GM04504 (cell line): ENCODE data around the gene ZNF101.

Source experiments
- DNase-seq: peaks from one replicate; pipeline ENCODE4 v3.0.0-alpha.2; 2012; ENCODE audit warnings: low read depth

The ZNF101 gene

DNA sequence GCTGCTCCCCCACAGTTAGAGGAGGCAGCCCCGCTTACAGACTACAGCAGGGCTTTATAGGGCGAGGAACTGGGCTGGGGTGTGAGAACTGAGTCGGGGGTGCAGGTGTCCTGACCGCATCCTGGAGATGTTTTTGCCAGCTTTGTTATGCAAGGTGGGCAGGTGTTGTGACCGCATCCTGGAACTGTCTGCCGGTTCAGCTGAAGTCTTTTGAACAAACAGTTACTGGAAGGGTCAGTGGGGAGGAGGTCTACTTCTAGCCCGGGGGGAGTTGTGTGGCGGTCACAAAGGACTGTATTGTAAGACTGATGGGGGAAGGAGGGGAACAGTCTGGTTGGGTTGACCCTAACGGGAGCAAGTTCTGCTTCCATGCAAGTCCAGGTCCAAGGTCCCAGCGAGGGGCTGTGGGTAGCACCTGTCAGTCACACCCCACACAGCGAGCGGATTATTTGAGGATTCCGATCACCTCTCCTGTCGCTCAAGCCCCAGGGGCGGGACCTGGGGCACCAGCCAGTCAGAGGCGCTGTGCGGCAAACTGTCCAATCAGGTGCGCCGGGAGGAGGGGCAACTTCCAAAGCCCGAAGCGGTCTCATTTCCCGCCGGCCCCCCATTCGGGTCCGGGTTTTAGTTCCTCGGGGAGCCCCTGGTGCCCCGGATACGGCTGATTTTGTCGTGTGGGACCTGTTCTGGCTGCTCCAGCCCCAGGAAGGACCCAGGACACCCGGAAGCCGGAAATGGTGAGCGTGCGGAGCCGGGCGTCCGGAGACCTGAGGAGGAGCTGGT, at the start of gene ZNF101:
Gene ZNF101, plus strand, starts transcription at position 610 of the 783 bp plus-strand sequence. Its CDS starts 125 bp downstream, at position 735.
- DNase-seq: peak; percentile 73

DNA sequence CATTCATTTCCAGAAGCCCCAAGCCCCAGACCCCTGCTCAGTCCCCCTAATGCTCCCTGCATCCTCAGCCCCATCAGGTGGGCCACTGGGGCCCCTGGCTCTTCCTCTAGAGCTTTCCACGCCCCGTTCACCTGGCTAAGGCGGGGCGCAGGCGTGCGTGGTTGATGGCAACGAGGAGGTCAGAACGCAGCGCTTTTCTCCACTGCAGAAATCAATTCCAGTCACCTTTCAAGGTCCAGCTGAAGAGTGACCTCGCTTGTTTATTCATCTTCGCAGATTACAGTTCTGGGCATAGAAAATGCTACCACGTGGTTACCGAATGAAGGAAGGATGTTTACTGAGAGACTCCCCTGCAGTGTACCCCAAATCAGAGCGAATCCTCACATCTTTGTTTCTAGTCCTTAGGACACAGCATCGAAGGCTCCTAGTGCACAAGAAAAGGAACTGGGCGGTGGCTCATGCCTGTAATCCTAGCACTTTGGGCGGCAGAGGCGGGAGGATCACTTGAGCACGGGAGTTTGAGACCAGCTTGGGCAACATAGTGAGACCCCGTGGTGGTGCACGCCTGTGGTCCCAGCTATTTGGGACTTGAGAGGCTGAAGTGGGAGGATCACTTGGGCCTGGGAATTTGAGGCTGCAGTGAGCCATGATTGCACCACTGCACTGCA, 49.3 kb upstream of the ZNF101 start:
- DNase-seq: no peak

DNA sequence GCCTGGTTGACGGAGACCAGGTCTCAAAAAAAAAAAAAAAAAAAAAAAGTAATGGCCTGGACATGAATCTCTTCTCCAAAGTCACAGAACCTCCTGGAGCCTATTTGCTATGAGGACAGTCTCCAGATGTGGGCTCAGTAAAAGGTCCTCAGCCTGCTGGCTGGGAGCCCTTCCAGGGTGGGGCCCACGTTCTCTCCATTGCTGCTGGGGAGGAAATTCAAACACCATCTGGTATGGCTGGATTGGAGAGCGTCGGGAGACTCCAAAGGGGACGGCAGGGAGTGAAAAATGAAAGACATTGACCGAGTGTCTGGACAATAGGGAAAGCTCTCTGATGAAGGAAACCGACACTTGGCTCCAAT, 48.8 kb upstream of the ZNF101 start:
- no peak for DNase-seq

DNA sequence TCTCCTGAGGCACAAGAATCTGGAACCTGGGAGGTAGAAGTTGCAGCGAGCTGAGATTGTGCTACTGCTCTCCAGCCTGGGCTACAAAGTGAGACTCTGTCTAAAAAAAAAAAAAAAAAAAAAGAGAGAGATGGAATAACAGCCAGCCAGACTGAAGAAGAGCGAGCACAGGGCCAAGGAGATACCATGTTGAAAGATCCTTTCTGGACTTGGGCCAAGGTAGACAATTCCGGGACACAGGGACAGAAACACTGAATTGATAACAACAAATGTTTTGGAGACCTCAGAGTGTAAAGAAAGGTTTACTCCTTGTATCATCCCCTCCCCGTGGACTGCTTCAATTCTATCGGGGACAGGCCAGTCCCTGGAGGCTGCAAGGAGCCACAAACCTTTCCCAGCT, 45.3 kb upstream of the ZNF101 start:
- no peak for DNase-seq

DNA sequence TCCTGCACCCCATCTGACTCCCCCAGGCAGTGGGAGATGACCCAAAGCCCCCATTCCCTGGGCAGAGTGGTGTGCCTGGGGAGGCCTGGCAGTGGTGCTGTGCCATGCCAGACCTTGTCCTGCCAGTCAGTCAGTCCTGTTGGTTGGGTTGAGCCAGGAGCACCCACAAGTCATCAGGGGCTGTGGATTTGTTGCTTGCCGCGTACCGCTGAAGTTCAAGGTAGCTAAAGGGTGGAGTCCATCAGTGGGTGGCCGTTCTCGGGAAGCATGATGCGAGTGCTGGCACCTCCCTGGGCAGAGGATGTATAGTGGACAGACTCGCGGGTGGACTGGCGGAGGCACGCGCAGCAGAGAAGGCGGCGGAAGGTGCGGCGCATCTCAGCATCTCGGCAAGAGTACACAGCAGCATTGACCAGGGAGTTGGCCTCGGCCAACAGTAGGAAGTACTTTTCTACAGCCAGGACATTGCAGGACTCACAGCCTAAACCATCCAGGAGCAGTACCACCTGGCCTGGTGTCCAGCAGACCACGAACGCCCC, 44.5 kb upstream of the ZNF101 start:
- no peak for DNase-seq

DNA sequence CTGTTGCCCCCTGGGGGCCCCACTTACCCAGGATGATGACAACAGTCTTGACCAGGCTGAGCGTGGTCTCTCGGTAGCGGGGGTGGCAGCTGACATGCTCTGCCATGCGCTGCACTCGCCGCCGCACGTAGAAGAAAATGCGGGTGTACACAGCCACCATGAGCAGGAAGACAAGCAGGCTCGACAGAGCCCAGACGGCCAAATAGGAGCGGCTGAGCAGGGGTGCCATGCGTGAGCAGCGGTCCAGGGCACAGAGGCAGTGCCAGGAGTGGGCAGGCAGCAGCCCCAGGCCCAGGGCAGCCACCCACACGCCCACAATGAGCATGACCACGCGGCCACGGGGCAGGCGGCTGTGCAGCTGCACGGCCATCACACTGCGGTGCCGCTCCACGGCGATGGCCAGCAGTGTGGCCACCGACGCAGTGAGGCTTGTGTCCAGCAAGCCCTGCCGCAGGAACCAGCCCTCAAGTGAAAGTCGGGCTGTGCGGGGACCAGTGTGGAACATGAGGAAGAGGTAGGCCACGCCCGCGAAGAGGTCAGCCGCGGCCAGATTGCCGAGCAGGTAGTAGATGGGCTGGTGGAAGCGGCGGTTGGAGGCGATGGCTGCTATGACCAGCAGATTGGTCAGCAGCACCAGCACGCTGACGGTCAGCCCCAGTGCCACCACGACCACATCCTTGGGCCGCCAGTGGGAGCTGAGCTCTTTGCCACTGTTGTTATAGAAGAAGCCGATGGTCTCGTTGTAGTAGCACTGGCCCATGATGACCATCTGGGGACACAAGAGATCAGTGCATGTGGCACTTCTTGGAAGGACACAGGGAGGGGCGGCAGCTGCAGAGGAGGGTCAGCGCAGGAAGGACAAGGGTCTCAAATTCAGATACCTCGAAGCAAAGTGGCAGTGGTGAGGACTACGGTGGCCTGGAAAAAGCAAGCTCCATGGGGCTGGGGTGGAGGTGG, 41.8 kb upstream of the ZNF101 start:
- no peak for DNase-seq

DNA sequence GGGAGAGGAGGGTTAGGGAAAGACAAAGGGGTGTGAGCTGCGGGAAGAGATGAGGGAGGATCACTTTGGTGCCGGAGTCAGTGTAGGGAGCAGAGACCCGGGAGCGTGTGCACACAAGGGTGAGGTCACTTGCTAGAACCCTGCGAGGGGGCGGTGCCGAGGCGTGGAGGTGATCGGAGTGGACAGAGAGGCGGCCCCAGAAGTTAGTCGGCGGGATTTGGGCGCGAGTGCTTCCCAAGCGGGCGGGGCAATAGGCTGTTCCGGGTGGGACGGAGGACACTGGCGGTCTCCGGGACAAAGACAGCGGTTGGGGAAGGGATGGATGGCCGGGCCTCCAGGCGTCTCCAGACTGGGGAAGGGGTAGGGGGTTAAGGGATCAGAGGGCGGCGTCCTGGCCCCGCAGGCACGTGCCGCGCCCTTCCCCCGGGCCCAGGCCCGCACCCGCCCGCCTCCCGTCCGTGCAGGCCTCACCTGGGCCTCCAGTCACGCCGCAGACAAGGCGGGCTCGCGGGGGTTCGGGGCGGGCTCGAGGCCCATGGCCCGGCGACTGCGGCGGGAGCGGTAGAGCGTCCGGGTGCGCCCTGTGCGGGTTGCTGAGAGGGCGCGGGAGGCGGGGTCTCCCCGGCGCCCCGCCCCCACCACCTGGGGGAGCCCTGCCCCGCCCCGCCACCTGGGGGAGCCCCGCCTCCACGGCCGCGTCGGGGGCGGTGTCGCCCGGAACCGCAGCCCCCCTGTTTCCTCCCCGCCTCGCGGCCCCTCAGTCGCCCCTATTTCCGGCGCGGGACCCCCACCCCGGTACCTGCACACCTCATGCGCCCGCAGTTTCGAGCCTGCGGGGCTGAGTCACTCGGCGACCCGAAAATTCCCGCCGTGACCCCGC, 40.8 kb upstream of the ZNF101 start, which contains the start of gene LPAR2:
Gene LPAR2, minus strand, starts transcription at position 600 of the 880 bp plus-strand sequence. CDS start 945 bp downstream, outside the sequence.
- DNase-seq: no peak

DNA sequence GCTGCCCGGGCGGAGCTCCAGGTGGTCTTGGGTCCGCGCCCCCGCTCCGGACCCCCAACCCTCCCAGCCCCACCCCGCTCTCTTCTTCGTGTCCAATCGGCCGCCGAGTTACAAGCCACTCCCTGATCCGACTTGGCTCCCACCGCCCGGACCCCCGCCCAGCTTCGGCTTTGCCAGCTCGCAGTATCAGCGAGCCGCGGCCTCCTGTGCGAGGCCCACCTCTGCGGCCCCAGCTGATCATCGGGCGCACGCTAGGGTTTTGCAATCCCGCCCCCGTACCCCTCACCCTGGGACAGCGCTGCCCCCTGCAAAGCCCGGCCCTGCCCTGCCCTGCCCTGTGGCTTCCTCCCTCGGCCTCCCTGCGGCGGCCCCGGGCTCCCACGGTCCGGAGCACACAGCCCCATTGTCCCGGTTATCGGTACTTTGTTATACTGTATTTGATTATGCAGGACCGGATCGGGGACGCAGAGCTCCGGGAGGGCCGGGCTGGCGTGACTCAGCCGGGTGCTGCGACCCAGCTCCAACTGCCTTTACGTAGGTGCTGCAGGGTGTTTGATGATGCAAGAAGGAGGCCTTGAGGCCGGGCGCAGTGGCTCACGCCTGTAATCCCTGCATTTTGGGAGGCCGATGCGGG, 40.0 kb upstream of the ZNF101 start:
- DNase-seq: no peak

DNA sequence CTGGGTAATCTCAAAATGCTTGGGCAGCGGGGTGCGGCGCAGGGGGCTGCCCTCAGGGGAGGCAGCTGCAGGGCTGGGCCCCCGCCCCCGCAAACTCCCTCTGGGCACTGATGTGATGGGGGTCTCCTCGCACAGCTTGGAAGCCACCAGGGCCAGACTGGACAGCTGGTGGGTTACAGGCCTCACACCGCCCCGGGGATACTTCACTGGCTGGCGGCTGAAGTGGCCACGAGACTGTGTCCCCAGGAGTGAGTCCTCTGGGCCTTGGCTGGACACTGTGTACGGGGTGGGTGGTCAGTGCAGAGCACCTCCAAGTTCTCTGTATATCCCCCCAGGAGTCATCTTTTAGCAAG, 38.6 kb upstream of the ZNF101 start:
- no peak for DNase-seq

DNA sequence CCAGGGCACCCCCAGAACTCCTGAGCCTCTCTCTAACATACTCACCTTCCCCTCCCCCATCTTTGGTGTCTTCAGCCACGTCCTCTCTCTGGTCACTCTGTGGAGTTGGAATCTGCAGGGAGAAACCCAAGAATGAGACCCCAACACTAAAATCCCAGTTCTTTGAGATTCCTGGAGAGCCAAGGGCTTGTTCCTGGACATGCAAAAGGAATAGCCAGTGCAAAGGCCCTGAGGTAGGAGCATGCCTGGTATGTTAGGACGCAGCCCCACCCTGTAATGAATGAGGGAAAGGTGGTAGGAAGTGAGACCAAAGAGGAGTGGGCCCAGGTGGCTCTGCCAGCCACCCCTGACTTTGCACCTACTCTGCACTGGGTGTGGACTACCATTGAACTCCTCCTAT, 38.2 kb upstream of the ZNF101 start:
- no peak for DNase-seq

DNA sequence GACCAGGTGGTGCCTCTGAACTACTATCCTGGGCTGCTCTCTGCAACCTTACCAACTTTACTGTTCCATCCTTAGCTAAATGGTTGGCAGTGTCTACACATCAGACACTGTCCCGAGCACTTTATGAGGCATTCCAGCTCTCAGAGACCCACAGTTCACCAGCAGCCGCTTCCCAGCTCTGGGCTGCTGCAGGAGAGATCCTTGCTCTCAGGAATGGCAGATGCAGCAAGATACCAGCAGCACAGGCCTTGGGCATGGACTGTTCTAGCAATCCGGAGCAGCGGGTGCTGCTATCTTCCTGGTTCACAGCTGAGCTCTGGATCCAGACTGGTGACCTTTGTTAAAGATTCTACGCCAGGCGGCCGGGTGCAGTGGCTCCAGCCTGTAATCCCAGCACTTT, 37.3 kb upstream of the ZNF101 start:
- DNase-seq: no peak

DNA sequence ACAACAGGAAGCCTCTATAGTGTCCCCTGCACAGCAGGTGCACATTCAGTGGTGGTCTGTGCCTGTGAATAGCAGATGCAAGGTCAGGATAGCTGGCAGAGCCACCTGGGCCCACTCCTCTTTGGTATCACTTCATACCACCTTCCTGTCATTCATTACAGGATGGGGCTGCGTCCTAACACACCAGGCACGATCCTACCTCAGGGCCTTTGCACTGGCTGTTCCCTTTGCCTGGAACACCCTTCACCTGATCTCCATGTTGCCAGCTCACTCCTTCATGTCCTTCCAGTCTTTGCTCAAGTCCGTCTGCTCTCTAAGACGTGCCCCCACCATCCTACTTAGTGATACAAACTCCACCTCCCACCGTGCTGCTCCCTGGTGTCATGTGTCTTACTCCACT, 36.0 kb upstream of the ZNF101 start:
- no peak for DNase-seq

DNA sequence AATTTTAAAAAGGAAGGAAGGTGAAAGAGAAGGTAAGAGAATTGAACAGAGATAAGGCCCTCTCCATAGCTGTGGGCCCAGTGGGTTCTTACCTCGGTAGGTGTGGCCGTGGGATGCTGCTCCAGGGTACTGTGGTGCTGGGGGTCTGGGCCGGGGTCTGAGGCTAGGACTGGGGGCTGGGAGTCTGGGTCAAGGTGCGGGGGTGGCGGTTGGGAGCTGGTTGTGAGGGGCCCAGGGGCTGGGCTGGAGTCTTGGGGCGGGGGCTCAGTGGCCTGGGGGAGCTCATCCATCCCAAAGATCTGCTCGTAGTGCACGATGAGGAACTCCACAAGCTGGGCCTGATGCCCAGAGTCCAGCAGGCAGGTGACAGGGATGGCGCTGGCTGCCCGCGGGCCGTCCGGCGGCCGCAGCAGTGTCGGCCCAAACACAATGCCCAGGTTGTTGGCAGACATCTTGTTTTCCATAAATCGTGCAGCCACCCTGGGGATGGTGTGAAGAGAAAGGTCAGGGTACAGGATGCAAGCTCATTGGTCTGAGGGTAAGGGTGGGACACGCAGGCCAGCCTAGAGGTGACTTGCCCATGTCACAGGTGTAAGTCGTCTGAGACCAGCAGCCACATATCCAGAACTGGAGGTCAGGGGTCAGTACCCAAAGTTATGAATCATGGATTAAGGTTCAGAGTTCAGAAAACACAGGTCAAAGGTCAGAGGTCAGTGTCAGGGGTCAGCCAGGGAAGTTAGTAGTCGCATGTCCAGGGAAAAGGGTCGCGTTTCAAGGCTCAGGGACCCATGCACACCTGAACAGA, 34.7 kb upstream of the ZNF101 start:
- no peak for DNase-seq

DNA sequence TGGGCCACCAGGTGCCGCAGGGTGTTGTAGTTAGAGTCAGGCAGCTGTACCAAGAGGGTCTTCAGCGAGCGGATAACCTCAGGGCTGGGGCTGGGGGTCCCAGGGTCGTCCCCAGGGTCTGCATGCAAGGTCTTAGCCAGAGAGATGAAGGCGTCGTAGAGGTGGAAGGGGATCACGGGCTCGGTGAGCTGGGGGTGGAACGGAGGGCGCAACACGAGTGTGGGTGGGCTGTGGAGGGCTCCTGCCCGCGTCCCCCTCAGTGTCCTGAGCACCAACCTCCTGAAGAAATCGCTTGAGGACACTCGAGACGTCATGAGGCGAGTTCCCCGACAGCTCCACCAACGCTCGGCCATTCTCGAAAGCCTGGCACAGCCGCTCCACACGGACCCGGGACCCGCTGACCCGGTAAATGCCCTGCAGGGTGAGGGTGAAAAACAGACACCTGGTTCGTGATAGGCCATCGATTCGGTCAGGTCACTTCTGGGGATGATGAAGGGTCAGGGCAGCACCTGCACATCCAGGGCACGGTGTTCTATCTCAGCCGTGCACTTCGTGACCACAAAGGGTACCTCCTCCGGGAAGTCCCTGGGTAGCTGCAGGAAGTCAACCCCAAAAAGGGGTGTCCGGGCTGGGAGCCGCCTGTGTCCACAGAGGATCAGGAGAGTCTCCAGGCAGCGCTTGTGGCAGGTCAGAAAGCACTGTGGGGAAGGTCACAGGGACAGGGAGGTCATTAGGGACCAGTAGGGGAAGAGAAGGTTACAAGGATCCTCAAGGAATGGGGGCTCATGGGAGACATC, 33.9 kb upstream of the ZNF101 start:
- no peak for DNase-seq

DNA sequence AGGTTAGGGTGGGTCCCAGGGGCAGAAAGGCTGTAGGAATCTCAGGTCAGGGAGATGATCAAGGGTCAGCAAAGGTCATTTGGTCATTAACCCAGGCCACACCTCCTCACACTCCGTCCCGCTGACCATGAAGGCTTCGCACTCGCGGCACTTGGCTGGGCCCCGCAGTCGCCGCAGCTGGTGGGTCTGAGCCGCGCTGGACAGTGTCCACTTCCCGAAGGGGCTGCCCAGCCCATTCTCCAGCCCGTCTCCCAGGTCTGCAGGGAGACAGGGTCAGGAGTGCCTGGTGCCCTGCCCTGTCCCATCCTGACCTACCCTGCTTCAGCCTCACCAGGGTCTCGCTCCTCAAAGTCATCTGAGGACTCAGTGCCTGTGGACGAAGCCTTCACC, 33.3 kb upstream of the ZNF101 start:
- no peak for DNase-seq

DNA sequence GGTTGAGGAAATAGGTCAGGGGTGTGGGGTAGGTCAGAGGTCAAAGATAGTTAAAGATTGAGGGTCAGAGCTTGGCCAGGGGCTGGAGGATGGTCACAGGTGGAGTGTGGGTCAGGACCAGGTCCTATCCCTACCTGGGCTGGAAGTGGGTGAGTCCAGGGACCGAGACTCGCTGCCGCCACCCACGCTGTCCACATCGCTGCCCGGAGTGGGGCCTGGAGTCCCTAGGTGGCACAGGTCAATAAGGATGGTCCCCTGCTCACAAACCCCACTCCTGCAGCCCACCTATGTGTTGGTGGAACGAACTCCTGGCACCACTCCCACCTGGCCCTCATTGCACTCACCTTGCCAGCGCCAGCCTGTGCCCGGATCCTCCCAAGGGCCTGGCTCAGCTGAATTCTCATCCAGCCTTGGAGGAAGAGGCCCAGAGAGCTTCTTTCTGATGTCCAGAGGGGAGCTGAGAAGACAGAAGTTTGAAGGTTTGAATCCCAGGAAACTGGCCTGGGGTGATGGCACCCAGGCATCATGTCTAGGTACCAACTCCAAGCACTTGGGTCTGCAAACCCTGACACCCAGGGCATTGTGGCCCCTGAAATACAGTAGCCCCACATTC, 32.0 kb upstream of the ZNF101 start:
- DNase-seq: no peak

DNA sequence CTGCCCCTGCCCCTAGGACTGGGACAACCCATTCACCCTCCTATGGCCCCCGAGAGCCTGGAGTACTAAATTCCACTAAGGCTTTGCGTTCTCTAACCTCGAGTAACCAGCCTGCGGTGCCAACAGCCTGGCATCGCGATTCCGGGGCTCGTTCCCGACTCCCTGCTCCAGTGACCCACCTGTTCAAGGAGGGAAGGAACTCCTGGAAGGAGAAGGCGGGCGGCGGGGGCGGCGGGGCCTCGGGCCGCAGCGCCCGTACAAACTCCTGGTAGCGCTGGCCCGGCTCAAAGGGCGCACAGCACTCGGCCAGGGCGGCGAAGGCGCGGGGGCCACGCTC, 31.5 kb upstream of the ZNF101 start:
- DNase-seq: no peak

DNA sequence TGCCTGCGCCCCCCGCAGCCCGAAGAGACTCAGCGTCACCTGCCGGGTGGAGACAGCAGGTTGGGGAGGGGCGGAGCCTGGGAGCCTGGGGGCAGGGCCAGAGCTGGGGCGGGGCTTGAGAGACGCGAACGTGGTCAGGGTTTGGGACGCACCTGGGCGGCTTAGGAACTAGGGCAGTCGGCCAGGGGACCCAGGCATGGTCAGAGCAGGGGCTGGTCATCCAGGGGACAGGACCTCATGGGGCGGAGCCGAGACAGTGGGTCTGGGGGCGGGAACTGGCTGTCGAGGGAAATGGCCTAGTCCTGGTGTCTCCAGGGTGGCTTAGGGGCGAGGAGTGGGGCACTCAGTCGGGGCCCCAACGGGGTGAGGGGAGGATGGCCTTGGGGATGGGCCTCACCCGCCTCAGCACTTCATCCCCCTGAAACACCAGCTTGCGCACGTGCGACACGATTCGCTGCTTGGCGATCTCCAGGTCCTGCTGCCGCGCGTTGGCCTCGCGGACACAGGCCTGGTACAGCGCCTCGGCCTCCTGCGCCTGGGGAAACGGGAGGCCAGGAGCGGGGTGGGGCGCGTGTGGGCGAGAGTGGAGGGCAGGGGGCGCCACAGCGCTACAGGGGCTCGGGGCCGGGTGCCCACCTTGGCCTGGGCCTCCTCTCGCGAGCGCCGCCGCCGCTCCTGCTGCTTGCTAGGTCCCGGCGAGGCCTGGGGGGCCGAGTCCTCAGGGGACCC, 31.0 kb upstream of the ZNF101 start:
- no peak for DNase-seq
